ENCODE data around the gene DUSP8.

DNA sequence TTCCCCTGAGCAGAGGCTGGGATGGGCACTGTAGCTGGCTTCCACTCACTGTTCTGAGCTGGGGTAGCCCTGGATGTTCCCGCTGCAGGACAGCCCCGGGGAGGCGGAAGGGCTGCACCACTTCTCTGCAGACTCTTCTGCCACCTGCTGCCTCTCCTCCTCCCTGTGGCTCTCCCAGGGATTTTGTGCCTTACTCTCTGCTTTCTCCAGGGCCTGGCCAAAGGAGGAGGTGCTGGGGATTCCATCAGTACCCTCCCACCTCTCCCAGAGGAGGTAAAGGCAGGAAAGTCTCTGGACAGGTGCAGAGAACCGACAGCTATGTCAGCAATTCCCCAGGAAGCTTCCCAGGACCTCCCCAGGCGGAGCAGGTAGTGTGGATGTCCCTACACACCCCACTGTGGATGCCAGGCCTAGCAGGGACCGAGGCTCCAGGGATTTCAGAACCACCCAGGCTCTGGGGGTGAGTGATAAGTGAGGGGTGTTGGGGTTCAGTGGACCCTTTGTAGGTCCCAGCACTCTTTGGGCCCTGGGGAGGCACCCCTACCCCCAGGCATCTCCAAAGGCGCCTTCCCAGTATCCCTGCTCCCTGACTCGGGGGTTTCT, 11.3 kb downstream of the DUSP8 start:
- TF ChIP-seq, protein P1, sequence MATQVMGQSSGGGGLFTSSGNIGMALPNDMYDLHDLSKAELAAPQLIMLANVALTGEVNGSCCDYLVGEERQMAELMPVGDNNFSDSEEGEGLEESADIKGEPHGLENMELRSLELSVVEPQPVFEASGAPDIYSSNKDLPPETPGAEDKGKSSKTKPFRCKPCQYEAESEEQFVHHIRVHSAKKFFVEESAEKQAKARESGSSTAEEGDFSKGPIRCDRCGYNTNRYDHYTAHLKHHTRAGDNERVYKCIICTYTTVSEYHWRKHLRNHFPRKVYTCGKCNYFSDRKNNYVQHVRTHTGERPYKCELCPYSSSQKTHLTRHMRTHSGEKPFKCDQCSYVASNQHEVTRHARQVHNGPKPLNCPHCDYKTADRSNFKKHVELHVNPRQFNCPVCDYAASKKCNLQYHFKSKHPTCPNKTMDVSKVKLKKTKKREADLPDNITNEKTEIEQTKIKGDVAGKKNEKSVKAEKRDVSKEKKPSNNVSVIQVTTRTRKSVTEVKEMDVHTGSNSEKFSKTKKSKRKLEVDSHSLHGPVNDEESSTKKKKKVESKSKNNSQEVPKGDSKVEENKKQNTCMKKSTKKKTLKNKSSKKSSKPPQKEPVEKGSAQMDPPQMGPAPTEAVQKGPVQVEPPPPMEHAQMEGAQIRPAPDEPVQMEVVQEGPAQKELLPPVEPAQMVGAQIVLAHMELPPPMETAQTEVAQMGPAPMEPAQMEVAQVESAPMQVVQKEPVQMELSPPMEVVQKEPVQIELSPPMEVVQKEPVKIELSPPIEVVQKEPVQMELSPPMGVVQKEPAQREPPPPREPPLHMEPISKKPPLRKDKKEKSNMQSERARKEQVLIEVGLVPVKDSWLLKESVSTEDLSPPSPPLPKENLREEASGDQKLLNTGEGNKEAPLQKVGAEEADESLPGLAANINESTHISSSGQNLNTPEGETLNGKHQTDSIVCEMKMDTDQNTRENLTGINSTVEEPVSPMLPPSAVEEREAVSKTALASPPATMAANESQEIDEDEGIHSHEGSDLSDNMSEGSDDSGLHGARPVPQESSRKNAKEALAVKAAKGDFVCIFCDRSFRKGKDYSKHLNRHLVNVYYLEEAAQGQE (IDR thresholded peaks at IDR 0.05; ENCODE audit: borderline replicate concordance), result no peak
- TF ChIP-seq, protein P2, sequence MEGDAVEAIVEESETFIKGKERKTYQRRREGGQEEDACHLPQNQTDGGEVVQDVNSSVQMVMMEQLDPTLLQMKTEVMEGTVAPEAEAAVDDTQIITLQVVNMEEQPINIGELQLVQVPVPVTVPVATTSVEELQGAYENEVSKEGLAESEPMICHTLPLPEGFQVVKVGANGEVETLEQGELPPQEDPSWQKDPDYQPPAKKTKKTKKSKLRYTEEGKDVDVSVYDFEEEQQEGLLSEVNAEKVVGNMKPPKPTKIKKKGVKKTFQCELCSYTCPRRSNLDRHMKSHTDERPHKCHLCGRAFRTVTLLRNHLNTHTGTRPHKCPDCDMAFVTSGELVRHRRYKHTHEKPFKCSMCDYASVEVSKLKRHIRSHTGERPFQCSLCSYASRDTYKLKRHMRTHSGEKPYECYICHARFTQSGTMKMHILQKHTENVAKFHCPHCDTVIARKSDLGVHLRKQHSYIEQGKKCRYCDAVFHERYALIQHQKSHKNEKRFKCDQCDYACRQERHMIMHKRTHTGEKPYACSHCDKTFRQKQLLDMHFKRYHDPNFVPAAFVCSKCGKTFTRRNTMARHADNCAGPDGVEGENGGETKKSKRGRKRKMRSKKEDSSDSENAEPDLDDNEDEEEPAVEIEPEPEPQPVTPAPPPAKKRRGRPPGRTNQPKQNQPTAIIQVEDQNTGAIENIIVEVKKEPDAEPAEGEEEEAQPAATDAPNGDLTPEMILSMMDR (IDR thresholded peaks at IDR 0.05; ENCODE audit: poor library complexity, severe bottlenecking), result no peak
- TF ChIP-seq TAF1 (IDR thresholded peaks at IDR 0.05; ENCODE audit: low read depth) (no peak), RAD21 (conservative IDR thresholded peaks at IDR 0.05) (no peak)
